ENCODE data around the gene DPEP1.

The DPEP1 gene

GRCh38 chr16:89600956-89601355, 12.5 kb upstream of the DPEP1 start:
- Mint-ChIP-seq H3K9me3 (no peaks in the 10 kb centered on the region), H3K27me3 (ENCODE audit: low read depth) (peaks cover 4% of the 10 kb centered on the region), H3K36me3 (ENCODE audit: low read depth) (no peaks in the 10 kb centered on the region), H3K27ac (no peak overlapping the region), H3K4me1 (ENCODE audit: low read depth) (peaks cover 12% of the 10 kb centered on the region), H3K4me3 (no peak overlapping the region)

DNA sequence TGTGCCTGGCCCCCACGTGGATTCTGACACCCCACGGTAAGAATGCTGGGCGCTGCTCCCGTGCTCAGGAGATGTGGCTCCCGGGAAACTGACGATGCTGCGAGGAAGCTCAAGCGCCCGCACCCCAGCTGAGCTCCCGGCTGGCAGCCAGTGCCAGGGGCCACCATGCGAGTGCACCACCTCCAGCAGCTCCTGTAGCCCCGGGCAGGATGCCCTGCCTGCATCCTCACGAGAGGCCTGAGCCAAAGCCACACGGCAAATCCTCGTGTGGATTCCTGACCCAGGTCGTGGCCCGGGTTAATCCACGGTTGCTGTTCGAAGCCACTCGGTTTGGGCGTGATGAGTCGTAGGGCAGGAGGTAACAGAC, 11.6 kb upstream of the DPEP1 start:
- H3K36me3 Mint-ChIP-seq (ENCODE audit: low read depth), result no peaks in the 10 kb centered on the region
- peaks cover 4% of the 10 kb centered on the region for H3K27me3 Mint-ChIP-seq (ENCODE audit: low read depth)
- H3K4me3 Mint-ChIP-seq, result no peak overlapping the region
- no peaks in the 10 kb centered on the region for H3K9me3 Mint-ChIP-seq
- H3K27ac Mint-ChIP-seq, result no peak overlapping the region
- H3K4me1 Mint-ChIP-seq (ENCODE audit: low read depth), result peaks cover 12% of the 10 kb centered on the region

GRCh38 chr16:89602273-89602951, 11.0 kb upstream of the DPEP1 start:
- Mint-ChIP-seq H3K4me3 (no peak overlapping the region), H3K27ac (no peak overlapping the region), H3K36me3 (ENCODE audit: low read depth) (no peaks in the 10 kb centered on the region)

DNA sequence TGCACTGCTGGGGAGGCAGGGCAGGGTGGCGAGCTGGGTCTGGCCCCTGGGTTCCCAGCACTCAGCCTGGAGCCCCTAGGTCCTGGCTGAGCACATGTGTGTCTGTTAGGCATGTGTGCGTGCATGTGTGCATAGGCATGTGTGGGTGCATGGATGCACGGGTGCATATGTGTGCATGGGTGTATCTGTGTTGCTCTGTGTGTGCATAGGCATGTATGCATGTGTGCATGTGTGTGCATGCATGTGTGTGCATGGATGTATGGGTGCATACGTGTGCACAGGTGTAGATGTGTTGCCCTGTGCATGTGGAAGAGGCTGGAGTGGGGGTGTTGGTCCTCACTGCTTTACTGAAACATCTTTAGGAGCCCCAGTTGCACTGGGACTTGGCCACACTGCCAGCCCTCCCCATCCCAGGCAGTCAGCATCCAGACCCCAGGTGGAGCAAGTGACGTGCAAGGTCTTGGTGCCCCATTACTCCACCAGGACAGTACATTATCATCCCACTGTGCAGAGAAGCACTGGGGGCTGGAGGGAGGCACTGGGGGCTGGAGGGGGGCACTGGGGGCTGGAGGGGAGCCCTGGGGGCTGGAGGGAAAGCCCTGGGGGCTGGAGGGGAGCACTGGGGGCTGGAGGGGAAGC, 10.4 kb upstream of the DPEP1 start:
- H3K36me3 Mint-ChIP-seq (ENCODE audit: low read depth), result no peaks in the 10 kb centered on the region
- H3K27ac Mint-ChIP-seq, result peak overlapping the region; percentile 19
- H3K4me1 Mint-ChIP-seq (ENCODE audit: low read depth), result peaks cover 12% of the 10 kb centered on the region
- H3K4me3 Mint-ChIP-seq, result no peak overlapping the region
- H3K27me3 Mint-ChIP-seq (ENCODE audit: low read depth), result peaks cover 4% of the 10 kb centered on the region
- no peaks in the 10 kb centered on the region for H3K9me3 Mint-ChIP-seq

More at GRCh38 chr16:89602273-89602951, 11.0 kb upstream of the DPEP1 start:
- peaks cover 4% of the 10 kb centered on the region for H3K27me3 Mint-ChIP-seq (ENCODE audit: low read depth)
- H3K9me3 Mint-ChIP-seq, result no peaks in the 10 kb centered on the region
- peaks cover 12% of the 10 kb centered on the region for H3K4me1 Mint-ChIP-seq (ENCODE audit: low read depth)

GRCh38 chr16:89604764-89605163, 8.7 kb upstream of the DPEP1 start:
- Mint-ChIP-seq H3K36me3 (ENCODE audit: low read depth) (no peaks in the 10 kb centered on the region), H3K4me1 (ENCODE audit: low read depth) (peaks cover 10% of the 10 kb centered on the region), H3K27ac (no peak overlapping the region)

GRCh38 chr16:89605186-89605970, 8.1 kb upstream of the DPEP1 start:
- peaks cover 4% of the 10 kb centered on the region for H3K27me3 Mint-ChIP-seq (ENCODE audit: low read depth)
- no peaks in the 10 kb centered on the region for H3K9me3 Mint-ChIP-seq
- no peak overlapping the region for H3K4me3 Mint-ChIP-seq
- peaks cover 10% of the 10 kb centered on the region for H3K4me1 Mint-ChIP-seq (ENCODE audit: low read depth)
- no peak overlapping the region for H3K27ac Mint-ChIP-seq
- H3K36me3 Mint-ChIP-seq (ENCODE audit: low read depth), result no peaks in the 10 kb centered on the region

More at GRCh38 chr16:89604764-89605163, 8.7 kb upstream of the DPEP1 start:
- Mint-ChIP-seq H3K9me3 (no peaks in the 10 kb centered on the region), H3K4me3 (no peak overlapping the region), H3K27me3 (ENCODE audit: low read depth) (peaks cover 4% of the 10 kb centered on the region)

DNA sequence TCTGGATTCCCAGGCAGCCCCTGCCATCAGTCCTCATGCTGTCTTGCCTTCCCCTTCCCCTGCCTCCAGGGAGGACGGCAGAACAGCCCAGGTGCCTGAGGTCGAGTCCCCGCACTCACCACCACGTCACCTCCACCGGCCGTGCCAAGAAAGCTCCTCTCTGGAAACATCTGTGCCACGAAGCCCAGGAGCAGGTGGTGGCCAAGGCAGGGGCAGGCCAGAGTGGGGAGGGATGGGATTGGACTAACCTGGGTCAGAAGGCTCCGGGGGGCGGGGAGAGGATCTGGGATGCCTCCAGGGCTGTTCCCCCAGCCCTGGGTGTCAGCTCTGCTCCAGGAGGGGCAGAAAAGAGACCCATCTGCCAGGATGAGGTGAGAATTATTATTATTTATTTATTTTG, 7.4 kb upstream of the DPEP1 start:
- Mint-ChIP-seq H3K27me3 (ENCODE audit: low read depth) (peaks cover 4% of the 10 kb centered on the region), H3K4me3 (no peak overlapping the region), H3K36me3 (ENCODE audit: low read depth) (no peaks in the 10 kb centered on the region), H3K4me1 (ENCODE audit: low read depth) (peaks cover 10% of the 10 kb centered on the region), H3K27ac (no peak overlapping the region), H3K9me3 (no peaks in the 10 kb centered on the region)

DNA sequence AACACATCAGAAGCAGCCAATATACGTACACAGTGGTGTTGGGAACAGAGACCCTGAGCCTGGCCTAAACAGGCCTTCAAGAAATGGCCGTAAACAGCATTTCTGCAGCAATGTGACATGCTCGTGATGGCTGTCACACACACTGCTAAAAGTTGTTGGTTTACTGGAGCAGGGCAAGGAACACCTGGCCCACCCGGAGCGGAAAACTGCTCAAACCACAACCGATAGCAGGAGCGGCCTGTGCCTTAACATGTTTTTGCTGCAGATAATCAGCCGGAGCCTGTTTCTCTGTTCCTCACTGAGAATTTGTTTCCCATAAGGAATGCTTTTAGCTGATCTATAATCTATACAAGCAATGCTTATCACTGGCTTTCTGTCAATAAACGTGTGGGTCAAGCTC, 6.0 kb upstream of the DPEP1 start:
- Mint-ChIP-seq H3K4me1 (ENCODE audit: low read depth) (peaks cover 7% of the 10 kb centered on the region), H3K9me3 (no peaks in the 10 kb centered on the region), H3K27me3 (ENCODE audit: low read depth) (peaks cover 4% of the 10 kb centered on the region), H3K36me3 (ENCODE audit: low read depth) (no peaks in the 10 kb centered on the region), H3K4me3 (no peak overlapping the region), H3K27ac (no peak overlapping the region)

DNA sequence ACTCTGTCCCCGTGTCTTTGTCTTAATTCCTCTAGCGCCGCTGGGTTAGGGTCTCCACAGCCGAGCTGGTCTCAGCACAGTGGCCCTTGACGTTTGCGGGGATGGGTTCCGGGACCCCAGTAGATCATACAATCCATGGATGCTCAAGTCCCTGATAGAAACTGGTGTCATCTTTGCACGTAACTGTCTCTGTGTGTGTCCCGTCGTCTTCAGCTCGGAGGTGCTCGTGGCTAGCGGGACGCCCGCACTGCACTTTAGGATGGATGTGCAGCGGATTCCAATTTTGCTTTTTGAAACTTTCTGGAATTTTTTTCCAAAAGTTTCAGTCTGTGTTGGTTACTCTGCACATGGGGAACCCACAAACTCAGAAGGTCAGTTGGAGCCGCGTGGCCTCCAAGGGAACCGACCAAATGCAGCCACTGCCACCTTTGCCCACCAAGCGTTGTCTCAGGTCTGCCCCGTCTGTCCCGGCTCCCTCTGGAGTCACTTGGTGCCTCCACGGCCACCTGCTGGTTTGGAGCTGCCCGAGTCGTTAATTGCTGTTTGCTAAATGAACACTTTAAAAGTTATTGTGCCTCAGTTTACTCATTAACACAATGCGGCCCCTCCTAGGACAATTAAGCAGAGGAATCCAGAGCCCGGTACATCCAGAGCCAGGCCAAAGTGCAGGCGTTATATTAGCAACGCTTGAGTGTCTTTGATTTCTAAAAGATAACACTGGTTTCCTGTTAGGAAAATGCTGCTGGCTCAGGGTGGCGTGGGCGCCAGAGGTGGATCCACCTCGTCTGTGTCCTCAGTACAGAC, 5.3 kb upstream of the DPEP1 start:
- Mint-ChIP-seq H3K4me3 (no peak overlapping the region), H3K4me1 (ENCODE audit: low read depth) (peaks cover under 1% of the 10 kb centered on the region), H3K27me3 (ENCODE audit: low read depth) (peaks cover under 1% of the 10 kb centered on the region), H3K36me3 (ENCODE audit: low read depth) (no peaks in the 10 kb centered on the region), H3K27ac (no peak overlapping the region), H3K9me3 (no peaks in the 10 kb centered on the region)

DNA sequence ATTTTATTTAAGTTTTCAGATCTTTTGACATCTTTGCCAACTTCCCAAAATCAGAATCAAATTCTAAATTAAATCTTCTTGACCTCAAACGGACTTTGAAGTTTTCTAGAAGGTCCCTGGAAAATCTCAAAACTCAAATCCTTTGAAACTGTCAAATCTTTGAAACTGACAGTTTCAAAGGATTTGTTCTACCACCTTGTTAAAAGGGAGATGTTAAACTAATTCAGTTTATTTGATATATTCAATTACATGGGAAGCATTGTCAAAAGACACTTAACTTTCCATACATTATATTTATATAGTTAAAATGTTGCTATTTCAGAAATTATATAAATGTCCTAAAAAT, 3.4 kb upstream of the DPEP1 start:
- no peak overlapping the region for H3K27ac Mint-ChIP-seq
- no peaks in the 10 kb centered on the region for H3K4me1 Mint-ChIP-seq (ENCODE audit: low read depth)
- no peaks in the 10 kb centered on the region for H3K9me3 Mint-ChIP-seq
- no peak overlapping the region for H3K4me3 Mint-ChIP-seq
- H3K27me3 Mint-ChIP-seq (ENCODE audit: low read depth), result no peaks in the 10 kb centered on the region
- no peaks in the 10 kb centered on the region for H3K36me3 Mint-ChIP-seq (ENCODE audit: low read depth)

DNA sequence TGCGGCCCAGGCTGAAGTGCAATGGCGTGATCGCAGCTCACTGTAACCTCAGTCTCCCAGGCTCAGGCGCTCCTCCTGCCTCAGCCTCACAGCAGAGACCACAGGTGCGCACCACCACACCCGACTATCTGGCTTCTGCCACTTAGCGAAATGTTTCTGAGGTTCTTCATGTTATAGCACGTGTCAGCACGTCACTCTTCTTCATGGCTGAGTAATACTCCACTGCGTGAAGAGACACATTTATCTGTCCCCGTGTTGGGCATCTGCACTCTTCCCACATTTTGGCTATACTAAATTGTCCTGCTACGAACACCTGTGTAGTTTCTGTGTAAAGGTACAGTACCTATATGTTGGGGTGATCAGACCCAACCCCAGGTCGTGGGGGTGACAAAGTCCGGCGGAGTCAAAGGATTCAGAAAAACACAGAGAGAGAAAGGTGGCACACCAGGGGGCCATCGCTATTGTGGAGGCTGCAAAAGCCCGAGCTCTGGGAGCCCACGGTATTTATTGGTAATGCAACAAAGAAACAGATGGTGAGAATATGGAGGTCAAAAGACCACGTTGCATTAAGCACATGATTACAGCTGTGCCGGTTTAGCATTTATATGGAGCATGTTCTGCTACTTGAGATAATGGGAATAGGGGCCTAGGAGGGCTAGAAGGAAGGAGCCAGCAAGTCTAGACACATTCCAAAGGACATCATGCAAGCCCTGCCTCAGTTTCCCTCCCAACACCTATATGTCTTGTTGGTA, 851 bp upstream of the DPEP1 start:
- Mint-ChIP-seq H3K4me1 (ENCODE audit: low read depth) (peaks cover 4% of the 10 kb centered on the region), H3K27me3 (ENCODE audit: low read depth) (no peaks in the 10 kb centered on the region), H3K4me3 (no peak overlapping the region), H3K36me3 (ENCODE audit: low read depth) (no peaks in the 10 kb centered on the region), H3K9me3 (peaks cover 7% of the 10 kb centered on the region), H3K27ac (no peak overlapping the region)

- Mint-ChIP-seq H3K4me3 (no peak overlapping the region), H3K27ac (no peak overlapping the region), H3K9me3 (peaks cover 7% of the 10 kb centered on the region), H3K36me3 (ENCODE audit: low read depth) (no peaks in the 10 kb centered on the region), H3K27me3 (ENCODE audit: low read depth) (no peaks in the 10 kb centered on the region), H3K4me1 (ENCODE audit: low read depth) (peaks cover 4% of the 10 kb centered on the region)
Observed at GRCh38 chr16:89613954-89614459, 565 bp downstream of the DPEP1 start.

- Mint-ChIP-seq H3K27me3 (ENCODE audit: low read depth) (no peaks in the 10 kb centered on the region), H3K9me3 (peaks cover 7% of the 10 kb centered on the region), H3K36me3 (ENCODE audit: low read depth) (no peaks in the 10 kb centered on the region), H3K4me3 (no peak overlapping the region), H3K4me1 (ENCODE audit: low read depth) (peaks cover 4% of the 10 kb centered on the region), H3K27ac (no peak overlapping the region)
Observed at GRCh38 chr16:89615176-89615575, 1.7 kb downstream of the DPEP1 start.

All from T-helper 1 cell treated with Interleukin-12 subunit alpha and Interleukin-12 subunit beta and Interleukin-4 antibody, amounts not matched to agents 30 μg/mL and 1 μg/mL, for 36 hours (primary cell).